Keratinocyte (primary cell): ENCODE results near the gene SUSD6. TPM values are rescaled to one million over a fixed set of nuclear protein-coding genes. Genes with fewer than 3 reads are reported as not detected.

Experiments
- DNase-seq: peaks from one replicate; pipeline ENCODE4 v3.0.0-alpha.2; 2011; ENCODE audit warnings: low read depth, missing footprints, low spot score
- FAIRE-seq: peaks from 2 replicates; lab custom pipeline; 2011; peaks lifted over from hg19 to GRCh38; lab: Jason Lieb, UNC
- H2AFZ ChIP-seq: 2 replicates; pipeline ENCODE4 v1.6.0; 2012; ENCODE audit warnings: low read length, control low read depth, inconsistent platforms; ENCODE audit not compliant: control insufficient read depth
- H3K27ac ChIP-seq: 2 replicates; pipeline ENCODE4 v1.5.1; 2011; ENCODE audit warnings: low read length; ENCODE audit not compliant: control insufficient read depth, insufficient read depth
- H3K27me3 ChIP-seq: 3 replicates; pipeline ENCODE4 v1.6.0; 2011; ENCODE audit warnings: low read length; ENCODE audit not compliant: control insufficient read depth, insufficient read depth; ENCODE audit errors: extremely low read depth
- H3K36me3 ChIP-seq, 2 experiments: 2 replicates in 1 of 2; 3 replicates in 1 of 2; pipeline ENCODE4 v1.5.1; 2011; ENCODE audit warnings: low read length in 2 of 2, mild to moderate bottlenecking in 1 of 2; ENCODE audit not compliant: control insufficient read depth in 2 of 2, insufficient read depth in 2 of 2; ENCODE audit errors: extremely low read depth in 1 of 2
- H3K4me1 ChIP-seq: 3 replicates; pipeline ENCODE4 v1.5.1; 2011; ENCODE audit warnings: low read length; ENCODE audit not compliant: control insufficient read depth, insufficient read depth; ENCODE audit errors: extremely low read depth
- H3K4me2 ChIP-seq: 3 replicates; pipeline ENCODE4 v1.6.0; 2011; ENCODE audit warnings: low read depth, low read length; ENCODE audit not compliant: control insufficient read depth, insufficient read depth; ENCODE audit errors: extremely low read depth
- H3K4me3 ChIP-seq, 3 experiments: fragments of 200-600 bp in 1 of 3; sonication (generic) in 1 of 3; 2 replicates in 2 of 3; 3 replicates in 1 of 3; pipeline ENCODE4 v1.5.1; 2011 to 2016; ENCODE audit warnings: low read length in 3 of 3, mild to moderate bottlenecking in 3 of 3, control low read depth in 2 of 3, inconsistent platforms in 1 of 3, low read depth in 1 of 3, mixed read lengths in 1 of 3, mixed run types in 1 of 3, moderate library complexity in 1 of 3; ENCODE audit not compliant: control insufficient read depth in 2 of 3, insufficient read depth in 2 of 3; ENCODE audit errors: extremely low read depth in 1 of 3
- H3K79me2 ChIP-seq: 2 replicates; pipeline ENCODE4 v1.6.0; 2012; ENCODE audit warnings: low read length; ENCODE audit not compliant: control insufficient read depth, insufficient read depth
- H3K9ac ChIP-seq: 3 replicates; pipeline ENCODE4 v1.6.0; 2011; ENCODE audit warnings: low read length; ENCODE audit not compliant: control insufficient read depth, insufficient read depth; ENCODE audit errors: extremely low read depth
- H3K9me1 ChIP-seq: 3 replicates; pipeline ENCODE4 v1.6.0; 2011; ENCODE audit warnings: low read length; ENCODE audit not compliant: control insufficient read depth, insufficient read depth; ENCODE audit errors: extremely low read depth
- H3K9me3 ChIP-seq: 2 replicates; pipeline ENCODE4 v1.5.1; 2012; ENCODE audit warnings: low read depth, low read length; ENCODE audit not compliant: control insufficient read depth
- H4K20me1 ChIP-seq: 3 replicates; pipeline ENCODE4 v1.6.0; 2011; ENCODE audit warnings: low read length; ENCODE audit not compliant: control insufficient read depth, insufficient read depth; ENCODE audit errors: extremely low read depth
- CTCF ChIP-seq, 3 experiments: IDR thresholded peaks in 1 of 3; conservative IDR thresholded peaks in 1 of 3; optimal IDR thresholded peaks in 1 of 3; 2 replicates in 2 of 3; 3 replicates in 1 of 3; pipeline versions ENCODE3 to v1.5.1; 2011; ENCODE audit warnings: low read length in 3 of 3, mild to moderate bottlenecking in 3 of 3, moderate library complexity in 2 of 3, control low read depth in 1 of 3, inconsistent platforms in 1 of 3; ENCODE audit not compliant: insufficient read depth in 2 of 3; ENCODE audit errors: extremely low read depth in 1 of 3
- EZH2 ChIP-seq: IDR thresholded peaks from one replicate; pipeline ENCODE4 v1.6.1; 2012; ENCODE audit warnings: inconsistent platforms, mild to moderate bottlenecking, low read length, moderate library complexity
- dilution Hi-C: fragments of 300-500 bp; cut with MboI; formaldehyde crosslinking; loops from one replicate; pipeline ENCODE4 v1.7.0; 2020; ENCODE audit warnings: low sequenced_read_pairs; ENCODE audit not compliant: extremely low pct_ligation_motif_present
- polyA plus RNA-seq, 5 experiments: library from polyadenylated mRNA; depleted of rRNA in 3 of 5; stranded (reverse) in 3 of 5; stranded (forward) in 1 of 5; unstranded in 1 of 5; fragments of >200 nt; gene quantifications; 1 replicate in 1 of 5; 2 replicates in 3 of 5; 3 replicates in 1 of 5; pipeline versions ENCODE4 v1.2.1 to v1.2.3, GENCODE V29; 2011 to 2012; ENCODE audit warnings: missing spikeins in 2 of 5, low read depth in 1 of 5, low replicate concordance in 1 of 5

The SUSD6 gene
- polyA plus RNA-seq, 1 donor (not counting 4 experiments of a cell fraction or from before 2014, with no cell fraction given) = 10.5 TPM

GRCh38 chr14:69690042-69690441 lies 78.6 kb downstream of the SUSD6 start:
- DNase-seq = no peak
- dilution Hi-C loops = no loop called here
- H3K9me1 ChIP-seq = no peaks in the 10 kb centered on the region
- no peak overlapping the region for H3K4me3 ChIP-seq
- TF ChIP-seq EZH2 (no peak), CTCF (optimal IDR thresholded peaks at IDR 0.05 in 1 of 3, IDR thresholded peaks at IDR 0.05 in 1 of 3, conservative IDR thresholded peaks at IDR 0.05 in 1 of 3; ENCODE audit: extremely low read depth in 1 of 3, insufficient read depth in 2 of 3, low read length in 3 of 3) (no peak)
- no peak overlapping the region for H3K9ac ChIP-seq
- H2AFZ ChIP-seq = no peak overlapping the region
- H3K79me2 ChIP-seq = peaks cover 42% of the 10 kb centered on the region
- no peaks in the 10 kb centered on the region for H3K27me3 ChIP-seq
- no peaks in the 10 kb centered on the region for H4K20me1 ChIP-seq
- no peaks in the 10 kb centered on the region for H3K9me3 ChIP-seq
- H3K4me2 ChIP-seq = no peak overlapping the region
- H3K27ac ChIP-seq = no peak overlapping the region
- H3K4me1 ChIP-seq = peaks cover 30% of the 10 kb centered on the region
- FAIRE-seq = no peak
- peaks cover 6 to 7% of the 10 kb centered on the region in 2 experiments for H3K36me3 ChIP-seq

DNA sequence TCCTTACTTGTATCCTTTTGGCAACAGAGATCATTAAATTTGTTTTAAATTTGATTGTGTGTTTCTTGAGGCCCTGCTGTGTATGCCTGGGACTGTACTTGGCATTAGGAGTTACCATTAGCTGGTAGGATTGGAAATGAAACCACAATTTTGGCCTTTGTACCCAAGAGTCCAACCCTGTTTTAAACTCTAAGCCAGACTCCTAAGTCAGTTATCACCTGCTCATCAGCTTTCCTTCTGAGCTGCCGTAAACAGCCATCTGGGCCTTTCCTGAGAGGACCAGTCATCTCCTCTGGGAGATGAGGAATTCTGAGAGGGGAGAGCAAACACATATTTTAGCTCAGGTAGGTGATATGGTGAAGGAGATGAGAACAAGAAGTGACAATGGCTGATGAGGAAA lies 81.2 kb downstream of the SUSD6 start:
- Histone ChIP-seq H3K4me2 (no peak overlapping the region), H3K79me2 (peaks cover 47% of the 10 kb centered on the region), H3K27ac (no peak overlapping the region), H3K4me1 (peaks cover 30% of the 10 kb centered on the region), H4K20me1 (no peaks in the 10 kb centered on the region), H3K4me3 (no peak overlapping the region), H3K27me3 (no peaks in the 10 kb centered on the region), H2AFZ (no peak overlapping the region), H3K9me3 (no peaks in the 10 kb centered on the region), H3K9ac (no peak overlapping the region), H3K9me1 (peaks cover 2% of the 10 kb centered on the region), H3K36me3 (peaks cover 6 to 7% of the 10 kb centered on the region in 2 experiments)
- FAIRE-seq (no peak), DNase-seq (no peak)
- dilution Hi-C loops = no loop called here
- TF ChIP-seq CTCF (optimal IDR thresholded peaks at IDR 0.05 in 1 of 3, IDR thresholded peaks at IDR 0.05 in 1 of 3, conservative IDR thresholded peaks at IDR 0.05 in 1 of 3; ENCODE audit: extremely low read depth in 1 of 3, insufficient read depth in 2 of 3, low read length in 3 of 3) = no peak
- TF ChIP-seq EZH2 = no peak
